ENCODE results near the gene RPS6KB2.

GRCh38 chr11:67408437-67409200, 19.7 kb upstream of the RPS6KB2 start:
- TF ChIP-seq CTCF (IDR thresholded peaks at IDR 0.05; ENCODE audit: low read depth, low read length) (no peak), POLR2A (IDR thresholded peaks at IDR 0.05; ENCODE audit: extremely low read depth, insufficient read length) (no peak), MYC (IDR thresholded peaks at IDR 0.05; ENCODE audit: low read depth, low read length) (no peak)

All from NB4 (cell line).